ENCODE results near the gene RBMS1. TPM values are rescaled to one million over a fixed set of nuclear protein-coding genes. Genes with fewer than 3 reads are reported as not detected.
A peak's percentile ranks its signal among the peaks of the same experiment; 100 is the strongest.

Gene RBMS1
- total RNA-seq, 1 experiment from 2014 or later = 38.8 TPM

DNA sequence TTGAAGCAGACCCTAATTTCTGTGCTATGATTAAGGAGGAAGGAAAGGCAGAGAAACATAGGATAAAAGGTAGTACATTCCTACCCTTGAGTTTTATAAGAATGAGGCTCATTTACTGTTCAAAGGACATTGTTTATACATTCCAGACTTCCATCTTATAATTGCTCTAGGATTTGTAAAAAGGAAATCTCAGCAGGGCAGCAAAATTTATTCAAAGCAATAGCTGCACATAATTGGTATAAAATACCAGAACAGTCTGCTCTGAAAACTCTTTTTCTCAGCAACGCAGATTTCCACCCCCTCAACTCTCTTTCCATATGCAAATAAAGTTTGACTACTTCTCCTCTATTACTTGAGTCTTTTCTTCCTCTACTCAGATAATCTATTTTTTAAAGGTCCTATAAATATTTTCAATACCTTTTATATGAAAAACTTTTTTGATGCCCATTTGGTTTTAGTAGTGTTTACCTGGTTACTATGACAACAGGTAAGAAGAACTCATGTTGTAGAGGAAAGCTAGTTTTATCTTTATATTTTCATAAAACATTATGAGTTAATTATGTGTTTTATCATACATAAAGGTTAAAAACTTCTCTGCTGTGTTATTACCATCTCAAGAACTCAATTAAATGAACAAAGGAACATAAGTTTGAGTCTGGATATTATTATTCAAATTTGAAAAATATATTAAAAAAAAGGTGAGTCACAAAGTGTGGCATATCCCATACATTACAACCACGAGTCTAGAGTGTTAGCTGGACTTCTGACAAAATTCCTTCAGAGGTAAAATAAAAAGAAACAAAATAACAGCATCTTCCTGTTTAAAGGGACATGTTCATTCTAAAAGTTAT, 19.9 kb downstream of the RBMS1 start:
- Histone ChIP-seq H3K79me2 (ENCODE audit: low read length) (peaks cover 90% of the 10 kb centered on the region), H3K4me3 (ENCODE audit: low read length) (no peak overlapping the region), H3K4me2 (ENCODE audit: low read length) (no peak overlapping the region; the same call in 1 of the 2 replicates), H3K9ac (ENCODE audit: low read length) (no peak overlapping the region), H3K36me3 (ENCODE audit: low read depth, low read length) (no peaks in the 10 kb centered on the region), H2AFZ (ENCODE audit: low read length) (no peak overlapping the region), H3K4me1 (ENCODE audit: insufficient read depth, low read length) (peaks cover 31% of the 10 kb centered on the region), H3K9me3 (ENCODE audit: low read length) (no peaks in the 10 kb centered on the region), H3K27ac (ENCODE audit: low read length) (peak overlapping the region; percentile 15), H4K20me1 (ENCODE audit: low read length) (0 out of 2 replicates have a peak, but pooled peaks cover 4% of the 10 kb centered on the region), H3K27me3 (ENCODE audit: low read length) (no peaks in the 10 kb centered on the region), H3F3A (ENCODE audit: low read length, unreplicated experiment) (no peaks in the 10 kb centered on the region), H3K9me2 (replicated peaks; ENCODE audit: low read length) (no peaks in the 10 kb centered on the region)
- intact Hi-C loops (cut with micrococcal nuclease) = no loop called here
- ChIA-PET POLR2A (ENCODE audit: unreplicated experiment) (no interaction called here), CTCF (interaction anchor here (0.5 kb wide), 1 partner anchor 120 kb away, joined by 5 read pairs; no protein-coding TSS in a partner anchor)
- DNase-seq (no peak), ATAC-seq (no peak)
- no TSS peak for BruUV-seq (replicated peaks)
- TF ChIP-seq, protein P1, sequence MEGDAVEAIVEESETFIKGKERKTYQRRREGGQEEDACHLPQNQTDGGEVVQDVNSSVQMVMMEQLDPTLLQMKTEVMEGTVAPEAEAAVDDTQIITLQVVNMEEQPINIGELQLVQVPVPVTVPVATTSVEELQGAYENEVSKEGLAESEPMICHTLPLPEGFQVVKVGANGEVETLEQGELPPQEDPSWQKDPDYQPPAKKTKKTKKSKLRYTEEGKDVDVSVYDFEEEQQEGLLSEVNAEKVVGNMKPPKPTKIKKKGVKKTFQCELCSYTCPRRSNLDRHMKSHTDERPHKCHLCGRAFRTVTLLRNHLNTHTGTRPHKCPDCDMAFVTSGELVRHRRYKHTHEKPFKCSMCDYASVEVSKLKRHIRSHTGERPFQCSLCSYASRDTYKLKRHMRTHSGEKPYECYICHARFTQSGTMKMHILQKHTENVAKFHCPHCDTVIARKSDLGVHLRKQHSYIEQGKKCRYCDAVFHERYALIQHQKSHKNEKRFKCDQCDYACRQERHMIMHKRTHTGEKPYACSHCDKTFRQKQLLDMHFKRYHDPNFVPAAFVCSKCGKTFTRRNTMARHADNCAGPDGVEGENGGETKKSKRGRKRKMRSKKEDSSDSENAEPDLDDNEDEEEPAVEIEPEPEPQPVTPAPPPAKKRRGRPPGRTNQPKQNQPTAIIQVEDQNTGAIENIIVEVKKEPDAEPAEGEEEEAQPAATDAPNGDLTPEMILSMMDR (conservative IDR thresholded peaks at IDR 0.05; ENCODE audit: low read depth, low read length) = no peak
- TF ChIP-seq EZH2 (IDR thresholded peaks at IDR 0.05; ENCODE audit: low read length, unreplicated experiment) = no peak
- no peak for TF ChIP-seq EZH2phosphoT487 (IDR thresholded peaks at IDR 0.05; ENCODE audit: borderline replicate concordance, low read length)

GRCh38 chr2:160472839-160473251, 20.8 kb downstream of the RBMS1 start:
- Histone ChIP-seq H3K9ac (ENCODE audit: low read length) (no peak overlapping the region), H3K27ac (ENCODE audit: low read length) (peak overlapping the region; percentile 54), H3K4me3 (ENCODE audit: low read length) (no peak overlapping the region), H3K27me3 (ENCODE audit: low read length) (no peaks in the 10 kb centered on the region), H2AFZ (ENCODE audit: low read length) (no peak overlapping the region), H4K20me1 (ENCODE audit: low read length) (0 out of 2 replicates have a peak, but pooled peaks cover 4% of the 10 kb centered on the region), H3K36me3 (ENCODE audit: low read depth, low read length) (no peaks in the 10 kb centered on the region), H3K79me2 (ENCODE audit: low read length) (peaks cover 90% of the 10 kb centered on the region), H3K9me2 (replicated peaks; ENCODE audit: low read length) (no peaks in the 10 kb centered on the region), H3F3A (ENCODE audit: low read length, unreplicated experiment) (no peaks in the 10 kb centered on the region), H3K9me3 (ENCODE audit: low read length) (no peaks in the 10 kb centered on the region), H3K4me2 (ENCODE audit: low read length) (no peak overlapping the region), H3K4me1 (ENCODE audit: insufficient read depth, low read length) (peaks cover 31% of the 10 kb centered on the region)
- ATAC-seq = peak; percentile 79
- no peak for TF ChIP-seq EZH2phosphoT487 (IDR thresholded peaks at IDR 0.05; ENCODE audit: borderline replicate concordance, low read length)
- TF ChIP-seq, protein P1 (conservative IDR thresholded peaks at IDR 0.05; ENCODE audit: low read depth, low read length) = no peak
- TF ChIP-seq EZH2 (IDR thresholded peaks at IDR 0.05; ENCODE audit: low read length, unreplicated experiment) = no peak
- peak; percentile 66 for DNase-seq
- BruUV-seq (replicated peaks) = no TSS peak
- CTCF ChIA-PET = interaction anchor here (0.5 kb wide), 1 partner anchor 119 kb away, joined by 5 read pairs; no protein-coding TSS in a partner anchor
- POLR2A ChIA-PET (ENCODE audit: unreplicated experiment) = no interaction called here
- intact Hi-C loops (cut with micrococcal nuclease) = no loop called here

GRCh38 chr2:160471950-160472349, 21.7 kb downstream of the RBMS1 start:
- Histone ChIP-seq H3K4me1 (ENCODE audit: insufficient read depth, low read length) (peaks cover 31% of the 10 kb centered on the region), H3K4me2 (ENCODE audit: low read length) (no peak overlapping the region), H3K9me3 (ENCODE audit: low read length) (no peaks in the 10 kb centered on the region), H2AFZ (ENCODE audit: low read length) (no peak overlapping the region), H3K27ac (ENCODE audit: low read length) (no peak overlapping the region), H3K27me3 (ENCODE audit: low read length) (no peaks in the 10 kb centered on the region), H3F3A (ENCODE audit: low read length, unreplicated experiment) (no peaks in the 10 kb centered on the region), H3K9me2 (replicated peaks; ENCODE audit: low read length) (no peaks in the 10 kb centered on the region), H3K79me2 (ENCODE audit: low read length) (peaks cover 90% of the 10 kb centered on the region), H4K20me1 (ENCODE audit: low read length) (0 out of 2 replicates have a peak, but pooled peaks cover 4% of the 10 kb centered on the region), H3K36me3 (ENCODE audit: low read depth, low read length) (no peaks in the 10 kb centered on the region), H3K4me3 (ENCODE audit: low read length) (no peak overlapping the region), H3K9ac (ENCODE audit: low read length) (no peak overlapping the region)
- TF ChIP-seq EZH2 (IDR thresholded peaks at IDR 0.05; ENCODE audit: low read length, unreplicated experiment) = no peak
- TF ChIP-seq, protein P1 (conservative IDR thresholded peaks at IDR 0.05; ENCODE audit: low read depth, low read length) = no peak
- TF ChIP-seq EZH2phosphoT487 (IDR thresholded peaks at IDR 0.05; ENCODE audit: borderline replicate concordance, low read length) = no peak
- no peak for DNase-seq
- intact Hi-C loops (cut with micrococcal nuclease) = no loop called here
- BruUV-seq (replicated peaks) = no TSS peak
- ChIA-PET CTCF (interaction anchor here (0.7 kb wide), 1 partner anchor 498 kb away, joined by 3 read pairs; no protein-coding TSS in a partner anchor), POLR2A (ENCODE audit: unreplicated experiment) (interaction anchor here (0.5 kb wide), 1 partner anchor 8 kb away, joined by 4 read pairs; no protein-coding TSS in a partner anchor)
- ATAC-seq = no peak
